Effector memory CD4-positive, alpha-beta T cell (primary cell): Measurements from ENCODE around the gene PKD2L2.

Experiments used
- DNase-seq, 3 donors: peaks; one replicate each; pipeline ENCODE4 v3.0.0-alpha.2; 2020
- H3K27ac ChIP-seq: 2 replicates; pipeline ENCODE4 v1.7.0; 2013; ENCODE audit warnings: mild to moderate bottlenecking, low read length, moderate library complexity; ENCODE audit not compliant: insufficient read depth, poor library complexity, severe bottlenecking
- H3K27me3 ChIP-seq: replicated peaks from 2 replicates; pipeline ENCODE4 v1.7.0; 2013; ENCODE audit warnings: mild to moderate bottlenecking, low read length; ENCODE audit not compliant: insufficient read depth, control insufficient read depth, poor library complexity, severe bottlenecking
- H3K36me3 ChIP-seq: 2 replicates; pipeline ENCODE4 v1.7.0; 2013; ENCODE audit warnings: mild to moderate bottlenecking, low read length, moderate library complexity; ENCODE audit not compliant: control insufficient read depth, insufficient read depth
- H3K4me1 ChIP-seq: 2 replicates; pipeline ENCODE4 v1.7.0; 2013; ENCODE audit warnings: low read length, mild to moderate bottlenecking; ENCODE audit not compliant: control insufficient read depth, insufficient read depth, poor library complexity, severe bottlenecking
- H3K4me3 ChIP-seq: 2 replicates; pipeline ENCODE4 v1.7.0; 2013; ENCODE audit warnings: low read length, low read depth, mild to moderate bottlenecking; ENCODE audit not compliant: insufficient read depth, poor library complexity, severe bottlenecking
- H3K9me3 ChIP-seq: 2 replicates; pipeline ENCODE4 v1.7.0; 2013; ENCODE audit warnings: mild to moderate bottlenecking, low read length, moderate library complexity; ENCODE audit not compliant: control insufficient read depth

PKD2L2 gene

DNA sequence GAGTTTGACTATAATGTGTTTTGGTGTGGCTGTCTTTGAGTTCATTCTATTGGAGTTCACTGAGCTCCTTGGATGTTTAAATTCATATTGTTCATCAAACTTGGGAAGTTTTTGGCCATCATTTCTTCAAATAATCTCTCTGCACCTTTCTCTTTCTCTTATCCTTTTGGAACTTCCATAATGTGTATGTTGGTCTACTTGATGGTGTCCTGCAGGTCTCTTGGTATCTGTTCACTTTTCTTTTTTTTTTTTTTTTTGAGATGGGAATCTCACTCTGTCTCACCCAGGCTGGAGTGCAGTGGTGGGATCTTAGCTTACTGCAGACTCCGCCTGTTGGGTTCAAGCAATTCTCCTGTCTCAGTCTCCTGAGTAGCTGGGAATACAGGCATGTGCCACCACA lies 27.7 kb downstream of the PKD2L2 start:
- no peaks in the 10 kb centered on the region for H3K4me1 ChIP-seq
- H3K27me3 ChIP-seq = no peaks in the 10 kb centered on the region
- peaks cover 9% of the 10 kb centered on the region for H3K9me3 ChIP-seq
- no peaks in the 10 kb centered on the region for H3K36me3 ChIP-seq
- no peak for DNase-seq
- no peak overlapping the region for H3K27ac ChIP-seq
- H3K4me3 ChIP-seq = no peak overlapping the region

- no peak overlapping the region for H3K27ac ChIP-seq
- DNase-seq = no peak
- H3K27me3 ChIP-seq = no peaks in the 10 kb centered on the region
- H3K4me1 ChIP-seq = no peaks in the 10 kb centered on the region
- H3K4me3 ChIP-seq = no peak overlapping the region
- no peaks in the 10 kb centered on the region for H3K9me3 ChIP-seq
- H3K36me3 ChIP-seq = no peaks in the 10 kb centered on the region
Observed at GRCh38 chr5:137921931-137922330, 32.7 kb downstream of the PKD2L2 start.

- no peak for DNase-seq
- Histone ChIP-seq H3K4me1 (no peaks in the 10 kb centered on the region), H3K27ac (no peak overlapping the region), H3K9me3 (no peaks in the 10 kb centered on the region), H3K36me3 (no peaks in the 10 kb centered on the region), H3K27me3 (no peaks in the 10 kb centered on the region), H3K4me3 (no peak overlapping the region)
Observed at GRCh38 chr5:137923856-137924255, 34.6 kb downstream of the PKD2L2 start.

- peaks cover 3% of the 10 kb centered on the region for H3K36me3 ChIP-seq
- DNase-seq = no peak
- no peaks in the 10 kb centered on the region for H3K9me3 ChIP-seq
- no peak overlapping the region for H3K27ac ChIP-seq
- no peak overlapping the region for H3K4me3 ChIP-seq
- no peaks in the 10 kb centered on the region for H3K4me1 ChIP-seq
- H3K27me3 ChIP-seq = no peaks in the 10 kb centered on the region
Observed at GRCh38 chr5:137932800-137933199, 43.5 kb downstream of the PKD2L2 start.

DNA sequence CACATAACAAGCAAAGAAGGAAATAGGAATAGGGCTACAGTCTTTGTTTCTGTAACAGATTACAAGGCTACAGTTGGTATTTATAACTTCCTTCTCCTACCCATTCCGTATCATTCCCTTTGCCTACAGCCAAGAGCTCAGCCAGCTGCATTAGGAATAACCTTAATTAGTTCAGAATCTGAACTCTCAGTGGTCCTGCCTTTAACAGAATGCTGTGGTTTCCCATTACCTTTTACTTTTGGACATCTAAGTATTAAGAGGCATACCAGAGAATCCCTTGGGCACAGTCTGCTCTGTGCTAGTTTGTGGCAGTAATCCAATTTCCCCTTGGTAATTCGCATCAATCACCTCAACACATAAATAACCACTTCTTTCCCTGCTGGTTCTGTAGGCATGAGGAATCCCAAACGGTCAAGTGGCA lies 44.2 kb downstream of the PKD2L2 start:
- Histone ChIP-seq H3K27me3 (no peaks in the 10 kb centered on the region), H3K4me3 (no peak overlapping the region), H3K36me3 (peaks cover 9% of the 10 kb centered on the region), H3K9me3 (no peaks in the 10 kb centered on the region), H3K4me1 (no peaks in the 10 kb centered on the region), H3K27ac (no peak overlapping the region)
- no peak for DNase-seq

- Histone ChIP-seq H3K9me3 (no peaks in the 10 kb centered on the region), H3K27me3 (no peaks in the 10 kb centered on the region)
- DNase-seq = no peak
Observed at GRCh38 chr5:137935190-137935589, 45.9 kb downstream of the PKD2L2 start.

DNA sequence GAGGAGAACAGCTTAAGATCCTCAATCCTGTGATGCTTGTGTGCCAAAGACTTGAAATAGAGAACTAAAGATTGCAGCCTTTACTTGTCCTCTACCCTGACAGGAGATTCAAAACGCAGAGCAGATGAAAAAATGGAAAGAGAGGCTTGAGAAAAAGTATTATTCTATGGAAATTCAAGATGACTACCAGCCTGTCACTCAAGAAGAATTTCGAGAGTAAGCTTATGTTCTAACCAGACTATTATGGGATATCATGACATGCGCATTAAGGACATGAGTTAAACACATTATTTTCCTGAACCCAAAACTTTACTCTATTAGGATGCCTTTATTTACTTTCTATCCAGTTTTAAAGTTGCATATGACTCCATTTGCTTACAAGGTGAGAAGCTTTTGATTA lies 46.4 kb downstream of the PKD2L2 start:
- Histone ChIP-seq H3K27me3 (no peaks in the 10 kb centered on the region), H3K9me3 (no peaks in the 10 kb centered on the region), H3K27ac (no peak overlapping the region), H3K36me3 (peaks cover 31% of the 10 kb centered on the region), H3K4me3 (no peak overlapping the region), H3K4me1 (no peaks in the 10 kb centered on the region)
- no peak for DNase-seq

More at GRCh38 chr5:137935190-137935589, 45.9 kb downstream of the PKD2L2 start:
- Histone ChIP-seq H3K4me3 (no peak overlapping the region), H3K27ac (no peak overlapping the region), H3K4me1 (no peaks in the 10 kb centered on the region), H3K36me3 (peaks cover 26% of the 10 kb centered on the region)

DNA sequence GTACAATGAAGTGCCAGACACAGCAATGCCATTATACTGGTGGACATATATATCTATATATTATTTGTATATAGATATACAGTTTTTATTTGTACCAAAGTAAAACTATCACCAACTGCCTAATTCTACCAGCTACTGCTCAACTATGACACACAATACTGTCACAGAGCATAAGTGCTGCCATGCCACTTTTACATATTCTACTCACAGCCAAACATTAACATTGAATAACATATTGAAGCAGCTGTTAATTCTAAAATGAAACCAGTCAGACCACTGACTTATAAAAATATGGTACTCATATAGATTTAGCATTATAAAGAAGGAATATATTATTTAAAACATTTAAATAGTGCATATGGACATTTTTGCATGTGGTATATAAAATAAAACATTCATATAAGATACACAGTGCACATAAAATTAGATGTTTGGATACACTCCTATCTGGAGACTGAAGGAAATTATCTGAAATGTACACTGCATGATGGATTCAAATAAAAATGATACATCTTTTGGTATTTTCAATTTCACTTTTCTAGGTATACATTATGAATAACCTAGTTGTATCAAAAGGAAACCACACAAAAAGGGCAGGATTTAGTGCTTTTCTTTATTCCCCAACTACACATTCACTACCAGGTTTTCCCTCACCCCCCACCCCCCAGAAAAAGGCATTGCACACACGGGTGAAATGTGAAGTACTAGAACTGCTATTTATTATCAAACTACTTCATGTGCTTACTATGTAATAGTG lies 48.9 kb downstream of the PKD2L2 start:
- Histone ChIP-seq H3K4me1 (no peaks in the 10 kb centered on the region), H3K9me3 (no peaks in the 10 kb centered on the region), H3K4me3 (no peak overlapping the region), H3K36me3 (peaks cover 54% of the 10 kb centered on the region), H3K27me3 (no peaks in the 10 kb centered on the region), H3K27ac (no peak overlapping the region)
- no peak for DNase-seq

- Histone ChIP-seq H3K9me3 (no peaks in the 10 kb centered on the region), H3K27ac (no peak overlapping the region), H3K4me1 (no peaks in the 10 kb centered on the region), H3K36me3 (peaks cover 58% of the 10 kb centered on the region), H3K27me3 (no peaks in the 10 kb centered on the region), H3K4me3 (no peak overlapping the region)
- DNase-seq = no peak
Observed at GRCh38 chr5:137938751-137939143, 49.5 kb downstream of the PKD2L2 start.

- H3K9me3 ChIP-seq = no peaks in the 10 kb centered on the region
- no peak overlapping the region for H3K4me3 ChIP-seq
- H3K27me3 ChIP-seq = no peaks in the 10 kb centered on the region
- H3K27ac ChIP-seq = no peak overlapping the region
- no peaks in the 10 kb centered on the region for H3K4me1 ChIP-seq
- H3K36me3 ChIP-seq = peaks cover 64% of the 10 kb centered on the region
- DNase-seq = no peak
Observed at GRCh38 chr5:137939331-137939730, 50.1 kb downstream of the PKD2L2 start.
